NCI-H82 treated with DMSO at 0.1 percent for 48 hours (cell line): ENCODE results near the gene DZIP3.
"Not testable (repeated sequence)": the region's sequence is repeated elsewhere in the genome, so short reads cannot be mapped to it uniquely, and the experiment has no call there.

Source experiments
- DNase-seq: peaks from one replicate; lab custom pipeline; 2025; ENCODE audit not compliant: unreplicated experiment; lab: John Stamatoyannopoulos, UW

Gene DZIP3

DNA sequence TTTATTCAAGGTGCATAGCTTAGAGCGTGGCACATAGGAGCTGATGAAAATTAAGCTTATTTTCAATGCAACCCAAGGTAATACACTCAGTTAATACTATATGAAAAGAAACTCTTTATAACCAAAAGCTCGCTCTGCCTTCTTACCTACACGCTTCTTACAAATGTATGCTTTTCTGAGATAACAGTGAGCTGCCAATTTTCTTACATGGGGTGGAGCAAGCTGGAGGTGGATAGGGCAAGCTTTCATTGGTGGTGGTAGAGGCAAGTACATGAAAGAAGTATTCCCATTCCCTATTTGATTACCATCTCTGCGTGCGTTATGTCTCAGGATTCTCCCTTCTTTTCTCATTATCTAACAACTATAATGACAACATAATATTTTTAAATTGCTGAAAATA, 8.9 kb downstream of the DZIP3 start:
- DNase-seq: no peak

DNA sequence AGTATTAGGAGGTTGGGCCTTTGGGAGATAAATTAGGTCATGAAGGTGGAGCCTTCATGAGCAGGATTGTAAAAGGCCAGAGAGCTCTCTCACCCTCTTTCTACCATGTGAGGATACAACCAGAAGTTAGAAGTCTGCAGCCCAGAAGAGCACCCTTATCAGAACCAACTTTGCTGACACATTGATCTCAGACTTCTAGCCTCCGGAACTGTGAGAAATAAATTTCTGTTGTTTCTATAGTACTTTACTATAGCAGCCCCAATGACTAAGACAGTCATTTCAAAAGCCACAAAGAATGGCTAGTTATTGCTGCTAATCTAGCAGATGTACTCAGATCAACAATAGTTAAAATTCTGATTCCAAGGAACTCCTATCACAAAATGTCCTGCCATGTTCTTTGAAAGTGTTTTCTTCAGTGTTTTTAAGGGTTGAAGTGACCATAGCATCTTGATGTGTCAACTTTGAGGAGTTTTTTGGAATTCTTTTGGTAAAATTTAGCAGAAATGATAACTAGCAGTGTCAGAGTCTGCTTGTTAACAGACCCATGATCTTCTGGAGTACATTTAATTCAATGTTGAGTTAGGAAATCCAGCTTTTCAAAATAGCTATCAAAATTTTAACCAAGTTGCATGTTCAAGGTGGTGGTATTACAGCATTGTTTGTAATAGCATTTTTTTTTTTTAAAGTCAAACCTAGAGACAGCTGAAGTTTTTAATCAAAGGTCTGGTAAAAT, 10.3 kb downstream of the DZIP3 start:
- no peak for DNase-seq

DNA sequence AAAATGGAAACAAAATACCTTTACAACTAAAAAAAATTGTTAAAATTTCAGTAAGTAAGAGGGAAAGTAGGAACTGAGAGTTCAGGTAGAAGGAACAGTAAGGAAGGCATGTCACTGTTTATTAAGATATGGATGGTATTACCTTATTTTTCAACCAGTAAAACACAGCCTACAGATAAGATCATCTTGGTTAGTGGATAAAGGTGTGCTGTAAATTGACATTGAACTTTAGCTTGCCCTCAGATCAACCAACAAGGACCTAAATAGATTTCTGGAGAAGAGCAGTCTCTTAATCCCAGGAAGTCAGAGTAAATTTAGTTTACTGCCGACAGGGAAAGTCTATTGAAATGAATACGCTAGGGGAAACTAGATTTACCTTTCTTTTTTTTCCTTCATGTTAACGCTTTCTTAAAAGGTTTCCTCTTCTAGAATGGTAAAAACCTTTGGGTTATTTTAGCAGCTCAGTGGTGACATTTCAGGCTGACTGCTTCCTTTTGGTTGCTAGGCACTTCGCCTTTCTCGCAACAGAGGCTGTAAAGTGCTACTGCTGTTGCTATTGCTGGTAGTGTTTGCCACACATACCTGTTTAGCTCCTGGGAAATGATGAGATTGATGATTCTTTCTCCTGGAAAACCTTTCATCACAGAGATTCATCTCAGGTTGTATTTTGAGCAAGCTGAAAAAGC, 12.9 kb downstream of the DZIP3 start:
- peak; percentile 53 for DNase-seq

DNA sequence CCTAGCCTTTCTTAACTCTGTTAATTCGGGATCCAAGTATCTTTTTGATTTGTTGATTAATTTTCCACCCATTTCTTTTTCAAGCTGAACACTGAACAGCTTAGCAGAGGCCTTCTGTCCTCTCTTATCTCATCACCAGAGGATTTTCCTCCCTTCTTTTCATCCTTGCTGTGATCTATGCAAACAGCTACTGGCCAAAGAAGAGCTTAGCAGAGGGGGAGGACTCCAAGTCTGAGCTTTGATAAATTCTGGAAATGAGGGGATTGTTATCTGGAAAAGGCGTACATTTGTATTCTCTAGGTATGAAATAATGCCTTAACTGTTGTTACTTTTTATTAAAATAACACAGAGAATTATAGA, 13.4 kb downstream of the DZIP3 start:
- DNase-seq: peak; percentile 80

DNA sequence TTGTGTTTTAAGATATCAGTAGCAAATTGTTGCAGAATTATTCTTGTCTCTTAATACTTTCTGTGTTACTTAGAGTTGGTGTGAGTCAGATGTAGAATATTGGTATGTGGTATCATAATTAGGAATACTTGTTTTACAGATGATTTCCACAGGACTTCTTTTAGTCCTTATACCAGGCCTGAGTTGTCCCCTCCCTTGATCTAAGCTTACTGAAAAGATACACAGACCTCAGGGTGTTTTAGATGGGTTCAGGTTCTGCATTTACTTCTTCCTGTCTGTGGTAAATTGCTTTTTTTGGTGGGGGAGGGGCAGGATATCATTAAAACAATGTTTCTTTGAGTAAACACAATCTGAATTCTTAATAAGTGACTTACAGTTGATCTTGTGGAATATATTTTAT, 14.2 kb downstream of the DZIP3 start:
- DNase-seq: no peak

DNA sequence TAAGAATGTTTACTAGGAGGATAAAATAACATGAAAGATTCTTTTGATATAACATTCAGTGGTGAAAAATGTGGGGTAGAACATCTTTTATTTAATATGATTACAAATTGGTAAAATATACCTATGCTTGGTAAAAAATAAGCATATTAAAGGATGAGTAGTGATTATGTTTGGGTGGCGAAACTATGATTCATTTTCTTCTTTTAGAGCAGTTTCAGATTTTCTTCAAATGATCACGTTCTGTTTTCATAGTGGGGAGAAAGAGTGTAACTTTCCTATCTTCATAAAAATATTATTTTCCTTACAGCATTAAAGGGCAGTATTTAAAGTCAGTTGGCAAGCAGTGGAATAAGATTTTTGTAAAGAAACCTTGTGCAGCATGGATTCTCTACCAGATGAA, 15.5 kb downstream of the DZIP3 start:
- no peak for DNase-seq

DNA sequence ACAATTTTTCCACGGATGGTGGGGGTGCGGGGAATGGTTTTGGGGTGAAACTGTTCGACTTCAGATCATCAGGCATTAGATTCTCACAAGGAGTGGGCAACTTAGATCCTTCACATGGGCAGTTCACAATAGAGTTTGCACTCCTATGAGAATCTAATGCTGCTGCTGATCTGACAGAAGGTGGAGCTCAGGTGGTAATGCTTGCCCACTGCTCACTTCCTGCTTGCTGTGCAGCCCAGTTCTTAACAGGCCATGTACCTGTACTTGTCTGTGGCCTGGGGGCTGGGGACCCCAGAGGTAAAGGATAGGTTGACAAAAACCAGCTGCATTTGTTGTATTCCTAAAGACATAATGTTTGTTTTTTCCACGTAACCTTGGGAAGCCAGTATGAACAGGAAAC, 16.0 kb downstream of the DZIP3 start:
- DNase-seq: no peak

DNA sequence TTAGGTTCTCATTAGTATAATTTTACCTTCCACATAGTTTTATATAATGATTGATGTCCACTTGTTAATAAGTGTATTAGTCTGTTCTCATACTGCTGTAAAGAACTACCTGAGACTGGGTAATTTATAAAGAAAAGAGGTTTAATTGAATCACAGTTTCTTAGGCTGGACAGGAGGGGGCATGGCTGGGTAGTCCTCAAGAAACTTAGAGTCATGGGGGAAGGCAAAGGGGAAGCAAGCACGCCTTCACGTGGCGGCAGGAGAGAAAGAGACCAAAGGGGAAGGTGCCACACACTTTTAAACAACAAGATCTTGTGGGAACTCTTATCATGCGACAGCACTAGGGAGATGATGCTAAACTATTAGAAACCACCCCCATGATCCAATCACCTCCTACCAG, 19.2 kb downstream of the DZIP3 start:
- DNase-seq: no peak

DNA sequence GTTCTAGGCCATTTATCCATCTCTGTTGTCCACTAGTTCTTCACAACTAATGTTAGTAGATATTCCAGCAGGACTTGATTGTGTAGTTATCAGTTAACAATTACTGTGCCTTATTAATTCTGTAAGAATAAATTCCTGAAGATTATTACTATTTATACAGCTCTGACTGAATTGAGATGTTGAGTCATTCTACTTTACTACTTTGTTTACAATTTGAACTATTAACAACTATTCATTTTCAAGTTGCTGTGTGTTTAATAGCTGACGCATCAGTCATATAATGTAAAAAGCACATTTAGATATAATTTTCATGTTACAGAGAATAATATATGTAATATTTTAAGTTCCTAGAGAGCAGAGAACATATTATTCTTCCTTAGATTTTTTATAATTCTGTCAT, 21.1 kb downstream of the DZIP3 start:
- no peak for DNase-seq

DNA sequence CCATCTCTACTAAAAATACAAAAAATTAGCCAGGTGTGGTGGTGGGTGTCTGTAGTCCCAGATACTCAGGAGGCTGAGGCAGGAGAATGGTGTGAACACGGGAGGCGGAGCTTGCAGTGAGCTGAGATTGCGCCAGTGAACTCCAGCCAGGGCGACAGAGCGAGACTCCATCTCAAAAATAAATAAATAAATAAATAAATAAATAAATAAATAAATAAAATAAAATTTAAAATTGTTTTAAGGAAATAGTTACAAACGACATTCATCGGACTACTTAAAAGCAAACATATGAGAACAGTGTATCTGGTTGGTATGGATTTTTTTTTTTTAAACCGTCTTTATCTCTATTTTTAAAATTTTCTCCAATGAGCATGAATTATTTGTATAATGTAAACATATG, 26.6 kb downstream of the DZIP3 start:
- not testable (repeated sequence) for DNase-seq

DNA sequence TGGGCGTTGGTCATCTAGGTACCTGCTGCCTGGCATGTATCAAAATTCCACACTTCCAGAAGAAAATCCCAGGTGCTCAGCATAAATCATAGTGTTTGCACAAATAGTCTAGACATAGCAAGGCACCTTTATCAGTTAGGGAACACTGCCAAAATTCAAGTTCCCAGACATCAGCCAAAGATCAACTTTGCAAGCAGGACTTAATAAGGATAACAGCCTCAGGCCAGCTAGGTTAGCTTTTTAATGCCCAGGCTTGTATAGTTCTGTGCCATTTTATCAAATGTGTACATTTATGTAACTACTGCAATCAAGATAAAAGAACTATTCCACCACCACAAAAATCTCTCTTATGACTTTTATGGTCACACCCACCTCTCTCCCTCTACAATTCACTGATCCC, 30.7 kb downstream of the DZIP3 start:
- DNase-seq: no peak

DNA sequence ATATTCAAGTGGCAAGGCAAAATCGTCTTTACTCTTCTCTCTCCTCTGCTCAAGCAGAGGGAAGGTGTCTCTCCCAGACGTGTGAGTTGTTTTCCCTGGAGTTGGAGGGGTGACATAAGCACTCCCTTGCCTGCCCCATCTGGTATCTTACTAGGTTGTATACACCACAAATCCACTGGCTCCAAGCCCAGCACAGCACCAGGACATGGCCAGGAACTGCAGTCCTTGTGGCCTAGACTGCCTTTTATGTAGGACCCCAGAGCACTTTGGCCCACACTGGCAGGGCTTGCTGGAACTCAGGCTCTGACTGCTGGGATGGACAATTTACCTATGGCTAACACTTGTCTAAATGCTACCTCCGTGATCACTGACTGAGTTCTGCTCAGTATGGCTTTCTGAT, 34.0 kb downstream of the DZIP3 start:
- DNase-seq: no peak

DNA sequence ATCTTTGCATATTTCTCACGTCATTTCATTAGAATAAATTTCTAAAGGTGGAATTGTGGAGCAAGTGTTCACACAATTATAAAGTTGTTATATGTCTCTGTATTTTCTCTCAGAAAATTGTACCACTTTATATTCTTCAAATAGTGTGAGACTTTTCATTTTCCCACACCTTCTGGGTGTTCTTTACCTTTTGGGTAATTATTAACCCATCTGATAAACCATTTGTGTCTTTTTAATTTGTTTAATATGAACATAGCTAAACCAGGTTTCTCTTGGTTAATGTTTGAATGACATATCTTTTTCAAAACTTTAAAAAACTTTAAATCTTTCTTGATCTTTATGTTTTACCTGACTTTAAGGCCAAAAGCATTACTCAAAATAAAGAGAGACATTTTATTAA, 40.5 kb downstream of the DZIP3 start:
- DNase-seq: no peak

DNA sequence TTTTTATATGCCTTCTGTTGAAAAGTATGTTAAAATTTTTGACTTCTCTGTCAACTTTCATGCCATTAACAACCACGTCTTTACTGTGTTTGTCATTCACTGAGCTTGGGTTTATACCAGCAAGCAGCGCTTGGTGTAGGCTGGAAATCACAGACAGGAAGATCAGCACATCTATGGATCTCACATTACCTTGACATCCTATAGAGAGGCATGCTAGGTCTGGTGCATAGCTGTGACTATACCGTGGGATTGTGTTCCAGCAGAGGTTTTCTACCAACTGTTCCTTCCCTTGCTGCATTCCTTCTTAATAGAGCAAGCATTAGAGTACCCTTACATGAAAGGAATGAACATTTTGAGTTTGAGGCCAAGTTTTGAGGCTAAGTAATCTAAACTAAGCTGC, 53.0 kb downstream of the DZIP3 start:
- no peak for DNase-seq

DNA sequence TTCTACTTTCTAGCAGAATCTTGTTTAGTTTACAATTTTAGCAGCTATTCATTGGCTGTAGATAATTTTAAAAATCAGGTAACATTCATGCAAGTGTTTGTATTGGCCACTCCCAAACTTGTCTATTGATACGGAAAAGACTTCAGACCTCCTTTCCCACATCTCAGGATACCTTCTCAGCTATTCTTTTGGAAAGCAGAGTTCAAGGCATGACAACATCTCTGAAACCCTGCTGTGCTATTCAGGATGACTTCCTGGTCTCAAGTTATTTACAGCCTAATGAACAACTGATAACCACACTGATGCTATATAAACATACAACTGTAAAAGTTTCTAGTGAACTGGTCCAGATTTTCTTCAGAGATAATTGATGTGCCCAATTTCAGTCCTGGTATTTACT, 55.8 kb downstream of the DZIP3 start:
- no peak for DNase-seq

DNA sequence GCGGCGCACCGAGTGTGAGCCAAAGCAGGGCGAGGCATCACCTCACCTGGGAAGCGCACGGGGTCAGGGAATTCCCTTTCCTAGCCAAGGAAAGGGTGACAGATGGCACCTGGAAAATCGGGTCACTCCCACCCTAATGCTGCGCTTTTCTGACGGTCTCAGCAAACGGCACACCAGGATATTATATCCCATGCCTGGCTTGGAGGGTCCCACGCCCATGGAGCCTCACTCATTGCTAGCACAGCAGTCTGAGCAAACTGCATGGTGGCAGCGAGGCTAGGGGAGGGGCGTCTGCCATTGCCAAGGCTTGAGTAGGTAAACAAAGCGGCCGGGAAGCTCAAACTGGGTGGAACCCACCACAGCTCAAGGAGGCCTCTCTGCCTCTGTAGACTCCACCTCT, 66.1 kb downstream of the DZIP3 start:
- not testable (repeated sequence) for DNase-seq

DNA sequence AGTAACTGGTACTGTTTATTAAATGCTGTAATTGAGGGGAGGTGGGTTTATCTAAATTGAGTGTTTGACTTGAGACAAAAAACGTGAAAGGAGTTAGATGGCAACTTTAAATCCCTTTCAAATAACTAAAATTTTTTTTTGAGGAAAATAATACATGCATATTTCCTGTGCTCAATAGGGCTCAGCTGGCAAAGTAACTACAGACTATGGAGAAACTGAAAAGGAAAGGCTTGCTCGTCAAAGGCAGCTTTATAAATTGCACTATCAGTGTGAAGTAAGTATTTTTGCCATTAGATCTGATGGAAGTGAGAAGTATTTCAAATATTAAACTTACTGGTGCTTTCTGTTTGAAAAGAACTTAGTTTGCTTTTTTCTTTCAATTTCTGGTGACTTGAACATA, 72.2 kb downstream of the DZIP3 start:
- DNase-seq: no peak

DNA sequence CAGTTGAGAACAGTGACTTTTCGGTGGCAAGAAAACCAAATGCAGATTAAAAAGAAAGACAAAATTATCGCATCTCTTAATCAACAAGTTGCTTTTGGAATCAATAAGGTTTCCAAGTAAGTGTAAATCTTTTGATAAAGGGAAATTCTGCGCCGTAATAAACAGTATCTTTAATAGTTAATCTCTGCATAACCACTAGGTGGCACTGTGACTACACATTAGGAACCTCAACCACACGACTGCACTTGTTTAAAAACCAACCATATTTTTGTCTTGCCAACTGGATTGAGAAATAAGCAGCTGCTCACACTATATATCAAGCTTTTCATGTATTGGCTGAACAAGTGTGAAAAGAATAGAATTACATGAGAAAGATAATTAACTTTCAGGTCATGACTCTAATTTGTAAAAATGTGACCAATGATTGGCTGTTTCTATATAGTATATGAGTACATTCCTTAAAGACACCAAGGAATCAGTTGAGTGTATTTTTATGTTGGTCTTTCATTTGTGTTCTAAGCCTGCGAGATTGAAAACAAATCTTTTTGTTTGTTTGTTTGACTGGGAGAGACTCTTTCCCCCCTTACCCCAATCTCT, 72.7 kb downstream of the DZIP3 start:
- peak; percentile 56 for DNase-seq

DNA sequence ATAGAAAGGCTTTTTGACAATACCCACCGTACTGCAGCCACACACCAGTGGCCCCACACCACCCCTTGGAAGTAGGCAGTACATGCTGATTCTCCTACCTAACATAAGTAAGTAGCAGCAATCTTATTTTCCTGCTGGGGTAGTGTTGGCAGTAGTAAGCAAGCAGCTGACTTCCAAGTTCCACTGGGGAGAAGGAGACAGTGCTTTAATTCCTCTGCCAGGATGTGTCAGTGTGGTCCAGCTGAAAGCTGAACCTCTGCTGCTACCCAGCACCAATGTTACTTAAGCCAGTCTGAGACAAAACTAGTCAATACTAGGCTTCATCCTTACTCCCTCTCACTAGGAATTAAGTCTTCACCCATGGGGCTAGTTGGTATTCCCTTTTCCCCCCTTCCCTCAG, 74.7 kb downstream of the DZIP3 start:
- no peak for DNase-seq

DNA sequence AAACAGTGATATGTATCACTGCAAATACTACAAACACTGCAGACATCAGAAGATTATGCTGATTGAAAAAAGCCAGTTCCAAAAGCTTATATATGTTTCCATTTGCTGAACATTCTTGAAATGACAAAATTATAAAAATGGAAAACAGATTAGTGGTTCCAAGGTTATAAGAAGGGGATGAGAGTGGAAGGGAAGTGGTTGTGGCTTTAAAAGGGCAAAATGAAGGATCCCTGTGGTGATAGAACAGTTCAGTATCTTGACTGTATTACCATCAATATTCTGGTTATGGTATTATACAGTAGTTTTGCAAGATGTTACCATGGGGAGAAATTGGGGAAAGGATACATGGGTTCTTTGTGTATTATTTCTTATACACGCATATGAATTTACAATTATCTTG, 77.8 kb downstream of the DZIP3 start:
- no peak for DNase-seq

DNA sequence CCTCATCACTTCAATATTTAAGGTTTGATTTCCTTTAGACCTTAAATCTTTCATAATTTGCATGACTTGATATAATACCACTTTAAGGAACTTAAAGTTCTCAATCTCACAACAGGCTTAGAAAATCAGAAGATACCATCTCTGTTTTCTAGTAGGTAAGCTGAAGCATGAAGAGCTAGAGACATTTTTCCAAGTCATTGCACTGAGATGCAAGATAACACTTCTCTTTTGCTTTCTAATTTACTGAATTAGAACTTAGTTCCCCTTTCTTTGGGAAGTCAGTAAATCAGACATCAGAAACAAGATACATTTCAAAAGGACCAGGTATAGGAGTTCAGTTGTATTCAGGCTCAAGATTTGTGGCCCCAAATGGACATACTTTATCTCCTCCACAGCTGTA, 79.7 kb downstream of the DZIP3 start:
- DNase-seq: no peak

DNA sequence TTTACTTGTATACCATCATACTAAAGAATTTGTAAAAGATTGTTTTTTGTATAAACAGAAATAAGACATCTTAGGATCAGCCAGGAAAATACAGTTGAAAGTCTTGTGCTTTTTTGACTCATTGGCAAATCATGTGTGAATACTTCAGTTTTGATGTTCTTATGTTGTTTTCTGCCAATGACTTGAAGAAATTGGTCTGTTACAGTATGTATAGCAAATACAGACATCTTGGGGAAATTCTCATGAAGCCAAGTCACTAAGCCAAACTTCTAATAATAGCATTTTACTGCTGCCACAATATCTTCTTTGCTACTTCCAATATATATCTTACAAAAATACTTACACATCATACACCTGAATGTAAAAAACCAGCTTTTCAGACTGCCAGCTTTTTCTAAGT, 83.2 kb downstream of the DZIP3 start:
- no peak for DNase-seq
